GM12873 (cell line): ENCODE data around the gene OLA1.

ENCODE experiments used
- TF ChIP-seq, protein P1 (sequence below): IDR thresholded peaks from 2 replicates; pipeline ENCODE4 v1.5.1; 2012; ENCODE audit warnings: low read depth, mild to moderate bottlenecking, moderate library complexity, low read length, control low read depth; ENCODE audit not compliant: insufficient read depth; ENCODE audit errors: missing control alignments

OLA1 gene

GRCh38 chr2:174248187-174248997, at the start of gene OLA1:
OLA1 (minus strand) TSS chr2:174248532; CDS start chr2:174246815, 1,717 bp downstream.
- TF ChIP-seq, protein P1, sequence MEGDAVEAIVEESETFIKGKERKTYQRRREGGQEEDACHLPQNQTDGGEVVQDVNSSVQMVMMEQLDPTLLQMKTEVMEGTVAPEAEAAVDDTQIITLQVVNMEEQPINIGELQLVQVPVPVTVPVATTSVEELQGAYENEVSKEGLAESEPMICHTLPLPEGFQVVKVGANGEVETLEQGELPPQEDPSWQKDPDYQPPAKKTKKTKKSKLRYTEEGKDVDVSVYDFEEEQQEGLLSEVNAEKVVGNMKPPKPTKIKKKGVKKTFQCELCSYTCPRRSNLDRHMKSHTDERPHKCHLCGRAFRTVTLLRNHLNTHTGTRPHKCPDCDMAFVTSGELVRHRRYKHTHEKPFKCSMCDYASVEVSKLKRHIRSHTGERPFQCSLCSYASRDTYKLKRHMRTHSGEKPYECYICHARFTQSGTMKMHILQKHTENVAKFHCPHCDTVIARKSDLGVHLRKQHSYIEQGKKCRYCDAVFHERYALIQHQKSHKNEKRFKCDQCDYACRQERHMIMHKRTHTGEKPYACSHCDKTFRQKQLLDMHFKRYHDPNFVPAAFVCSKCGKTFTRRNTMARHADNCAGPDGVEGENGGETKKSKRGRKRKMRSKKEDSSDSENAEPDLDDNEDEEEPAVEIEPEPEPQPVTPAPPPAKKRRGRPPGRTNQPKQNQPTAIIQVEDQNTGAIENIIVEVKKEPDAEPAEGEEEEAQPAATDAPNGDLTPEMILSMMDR, result no peak

GRCh38 chr2:174292908-174293307, 44.6 kb upstream of the OLA1 start:
- TF ChIP-seq, protein P1, result no peak

- TF ChIP-seq, protein P1, result no peak
Measured at GRCh38 chr2:174286172-174286571, 37.8 kb upstream of the OLA1 start.

DNA sequence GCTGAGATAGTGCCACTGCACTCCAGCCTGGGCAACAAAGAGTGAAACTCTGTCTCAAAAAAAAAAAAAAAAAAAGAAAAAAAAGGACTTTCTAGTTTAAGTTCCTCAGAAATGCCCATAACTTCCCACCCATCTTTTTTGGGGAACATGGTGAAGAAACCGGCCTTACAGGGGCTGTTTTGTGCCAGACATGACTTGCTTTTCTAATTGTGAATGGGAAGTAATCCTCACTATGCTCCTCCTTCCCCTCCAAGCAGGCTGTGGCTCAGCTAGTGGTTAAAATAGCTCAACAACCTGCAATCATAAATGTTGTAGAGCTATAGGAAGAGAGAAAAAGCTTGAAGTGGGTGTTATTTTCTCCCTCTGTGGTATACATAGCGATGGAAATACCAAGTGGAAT, 34.1 kb upstream of the OLA1 start:
- TF ChIP-seq, protein P1, result no peak

- TF ChIP-seq, protein P1, result no peak
Measured at GRCh38 chr2:174281736-174282135, 33.4 kb upstream of the OLA1 start.

DNA sequence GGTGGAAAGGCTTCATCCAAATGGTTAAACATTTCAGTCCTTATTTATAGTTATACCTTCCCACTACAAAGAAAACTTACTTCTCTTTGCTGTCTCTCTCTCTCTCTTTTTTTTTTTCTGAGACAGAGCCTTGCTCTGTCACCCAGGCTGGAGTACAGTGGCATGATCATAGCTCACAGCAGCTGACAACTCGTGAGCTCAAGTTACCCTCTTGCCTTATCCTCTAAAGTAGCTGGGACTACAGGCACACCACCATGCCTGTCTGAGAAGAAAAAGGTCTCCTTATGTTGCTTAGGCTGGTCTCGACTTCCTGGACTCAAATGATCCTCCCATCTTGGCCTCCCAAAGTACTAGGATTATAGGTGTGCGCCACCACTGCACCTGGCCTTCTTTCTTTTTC, 32.3 kb upstream of the OLA1 start:
- TF ChIP-seq, protein P1, result no peak

GRCh38 chr2:174266288-174266687, 18.0 kb upstream of the OLA1 start:
- TF ChIP-seq, protein P1, result no peak
